Cardiac septum (tissue), 1 donor: ENCODE data around the gene BRD3OS. TPM values are rescaled to one million over a fixed set of nuclear protein-coding genes. Genes with fewer than 3 reads are reported as not detected.

Experiments
- DNase-seq: peaks from one replicate; pipeline ENCODE4 v3.0.0-alpha.2; 2020; ENCODE audit warnings: low spot score
- intact Hi-C: fragments of 100-400 bp; cut with DNase I; formaldehyde crosslinking; loops from one replicate; pipeline ENCODE4 v1.14.0; 2022
- total RNA-seq: library from RNA; stranded (reverse); fragmentation: NEBNext Ultra II Directional; extraction: Animal tissue kit (Norgen Biotek cat#: 25700); gene quantifications from one replicate; pipeline ENCODE4 v1.2.1, GENCODE V29; 2021
- donor health status: DM: no; HTN: no; CAD: no.

Gene BRD3OS
- total RNA-seq, 1 donor from 2014 or later, result 9.0 TPM

GRCh38 chr9:134057751-134058701, 32.7 kb downstream of the BRD3OS start:
- intact Hi-C loops, result no loop called here
- DNase-seq, result no peak

GRCh38 chr9:134058716-134059115, 33.4 kb downstream of the BRD3OS start:
- intact Hi-C loops, result no loop called here
- DNase-seq, result peak; percentile 72

- intact Hi-C loops, result no loop called here
- DNase-seq, result no peak
Observed at GRCh38 chr9:134059188-134059641, 33.9 kb downstream of the BRD3OS start.

GRCh38 chr9:134059661-134060395, 34.5 kb downstream of the BRD3OS start:
- intact Hi-C loops, result no loop called here
- no peak for DNase-seq

- DNase-seq, result no peak
- intact Hi-C loops, result no loop called here
Observed at GRCh38 chr9:134060546-134060945, 35.3 kb downstream of the BRD3OS start.

GRCh38 chr9:134061019-134061687, 35.9 kb downstream of the BRD3OS start:
- intact Hi-C loops, result no loop called here
- no peak for DNase-seq

- intact Hi-C loops, result no loop called here
- DNase-seq, result no peak
Observed at GRCh38 chr9:134061688-134062371, 36.5 kb downstream of the BRD3OS start.

- intact Hi-C loops, result no loop called here
- no peak for DNase-seq
Observed at GRCh38 chr9:134062461-134063087, 37.3 kb downstream of the BRD3OS start.

- intact Hi-C loops, result no loop called here
- no peak for DNase-seq
Observed at GRCh38 chr9:134063088-134063570, 37.8 kb downstream of the BRD3OS start.

GRCh38 chr9:134063571-134064450, 38.5 kb downstream of the BRD3OS start:
- intact Hi-C loops, result no loop called here
- DNase-seq, result no peak

- intact Hi-C loops, result loop anchor here (5.0 kb wide), 1 partner anchor 37 kb away; the partner anchor contains the start of gene BRD3OS
- no peak for DNase-seq
Observed at GRCh38 chr9:134064711-134065110, 39.4 kb downstream of the BRD3OS start.

GRCh38 chr9:134065612-134066419, 40.5 kb downstream of the BRD3OS start:
- no peak for DNase-seq
- intact Hi-C loops, result loop anchor here (5.0 kb wide), 1 partner anchor 39 kb away; the partner anchor contains the start of gene BRD3OS

- intact Hi-C loops, result loop anchor here (5.0 kb wide), 1 partner anchor 39 kb away; the partner anchor contains the start of gene BRD3OS
Observed at GRCh38 chr9:134066526-134066912, 41.2 kb downstream of the BRD3OS start.

GRCh38 chr9:134066913-134067851, 41.9 kb downstream of the BRD3OS start:
- intact Hi-C loops, result loop anchor here (5.0 kb wide), 1 partner anchor 40 kb away; the partner anchor contains the start of gene BRD3OS

More at GRCh38 chr9:134066526-134066912, 41.2 kb downstream of the BRD3OS start:
- DNase-seq, result no peak

GRCh38 chr9:134067904-134068743, 42.8 kb downstream of the BRD3OS start, which contains the start of gene BRD3:
Gene BRD3 (minus strand): TSS chr9:134068026. CDS start chr9:134053477, 14,549 bp downstream.
- DNase-seq, result peak; percentile 91
- intact Hi-C loops, result loop anchor here (5.0 kb wide), 1 partner anchor 41 kb away; the partner anchor contains the start of gene BRD3OS

More at GRCh38 chr9:134066913-134067851, 41.9 kb downstream of the BRD3OS start:
- no peak for DNase-seq
